GM08714 (cell line): ENCODE results near the gene PAX4.

Experiments used
- H3K4me3 ChIP-seq: fragments of 200-500 bp; sonication (Bioruptor generic); 2 replicates; pipeline ENCODE4 v1.5.1; 2014; ENCODE audit warnings: mild to moderate bottlenecking, low read length, inconsistent platforms
- ZNF274 ChIP-seq: IDR thresholded peaks from 2 replicates; pipeline ENCODE4 v1.6.1; 2012; ENCODE audit warnings: mild to moderate bottlenecking, low read depth, low read length

PAX4 gene, protein sequence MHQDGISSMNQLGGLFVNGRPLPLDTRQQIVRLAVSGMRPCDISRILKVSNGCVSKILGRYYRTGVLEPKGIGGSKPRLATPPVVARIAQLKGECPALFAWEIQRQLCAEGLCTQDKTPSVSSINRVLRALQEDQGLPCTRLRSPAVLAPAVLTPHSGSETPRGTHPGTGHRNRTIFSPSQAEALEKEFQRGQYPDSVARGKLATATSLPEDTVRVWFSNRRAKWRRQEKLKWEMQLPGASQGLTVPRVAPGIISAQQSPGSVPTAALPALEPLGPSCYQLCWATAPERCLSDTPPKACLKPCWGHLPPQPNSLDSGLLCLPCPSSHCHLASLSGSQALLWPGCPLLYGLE

DNA sequence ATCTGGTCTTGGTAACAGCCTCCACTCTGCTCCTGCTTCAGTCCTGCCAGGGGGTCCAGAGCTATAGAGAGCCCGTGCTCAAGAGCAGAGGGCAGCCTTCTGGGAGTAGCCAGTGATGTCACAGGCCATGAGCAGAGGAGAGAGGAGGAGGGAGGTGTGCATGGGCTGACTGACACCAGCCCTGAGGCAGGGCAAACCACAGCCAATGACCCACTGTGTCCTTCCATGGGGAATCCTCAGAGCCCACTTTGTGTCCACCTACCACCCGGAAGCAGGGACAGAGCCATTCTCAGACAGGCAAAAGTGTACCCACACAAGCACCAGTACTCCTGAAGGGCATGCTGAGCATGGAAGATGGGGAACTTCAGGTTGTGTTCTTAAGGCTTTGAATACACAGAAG is at the start of gene PAX4:
PAX4 (minus strand) TSS at position 101 of the 400 bp plus-strand sequence. CDS start 2,214 bp downstream, outside the sequence.
- no peak for TF ChIP-seq ZNF274
- H3K4me3 ChIP-seq = no peak within 1 kb of the TSS

DNA sequence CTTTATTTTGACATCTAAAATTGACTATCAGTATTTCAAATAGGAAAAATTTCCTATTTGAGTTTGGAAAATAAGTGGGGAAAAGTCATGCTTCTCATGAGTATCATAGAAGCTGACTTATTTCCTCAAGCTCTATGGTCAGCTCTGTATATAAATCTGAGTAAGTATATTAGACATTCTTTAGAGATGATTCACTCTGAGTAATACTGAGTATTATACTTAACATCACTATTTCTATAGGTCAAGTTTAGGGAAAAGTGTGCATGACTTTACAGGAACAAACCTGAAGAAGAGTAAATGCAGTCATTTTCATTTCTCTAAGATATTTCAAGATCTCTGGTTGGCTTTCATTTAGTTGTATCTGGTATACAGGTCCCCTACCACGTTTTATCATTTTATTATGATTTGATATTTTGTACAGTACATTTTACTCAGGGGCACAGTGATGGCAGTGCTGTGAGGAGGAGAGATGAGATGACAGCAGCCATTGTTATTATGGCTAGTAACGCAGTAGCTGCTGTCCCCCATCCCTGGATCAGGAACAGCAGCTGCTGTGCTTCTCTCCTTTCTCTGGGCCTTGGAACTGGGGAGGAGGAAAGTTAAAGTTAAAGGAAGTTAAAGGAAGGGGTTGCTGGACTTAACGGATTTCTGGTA is 49.2 kb upstream of the PAX4 start:
- no peak overlapping the region for H3K4me3 ChIP-seq
- no peak for TF ChIP-seq ZNF274

DNA sequence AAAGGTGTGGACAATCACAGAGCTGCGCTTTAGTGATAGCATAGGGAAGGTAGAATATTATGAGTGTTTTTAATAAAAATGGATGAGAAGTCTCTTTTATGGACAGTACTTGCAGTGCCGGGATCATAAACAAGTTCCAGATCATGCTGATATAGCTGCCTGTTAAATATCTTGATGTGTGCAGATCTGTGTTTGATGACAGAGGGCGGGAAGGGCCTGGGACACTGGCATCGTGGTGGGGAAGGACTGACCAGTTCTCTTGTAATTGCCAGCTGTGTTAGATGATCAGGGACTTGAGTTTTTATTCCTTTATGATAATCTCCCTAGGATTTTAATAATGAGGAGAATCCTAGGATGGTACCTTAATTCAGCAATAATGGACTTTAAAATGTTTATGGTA is 48.7 kb upstream of the PAX4 start:
- TF ChIP-seq ZNF274 = no peak
- no peak overlapping the region for H3K4me3 ChIP-seq

DNA sequence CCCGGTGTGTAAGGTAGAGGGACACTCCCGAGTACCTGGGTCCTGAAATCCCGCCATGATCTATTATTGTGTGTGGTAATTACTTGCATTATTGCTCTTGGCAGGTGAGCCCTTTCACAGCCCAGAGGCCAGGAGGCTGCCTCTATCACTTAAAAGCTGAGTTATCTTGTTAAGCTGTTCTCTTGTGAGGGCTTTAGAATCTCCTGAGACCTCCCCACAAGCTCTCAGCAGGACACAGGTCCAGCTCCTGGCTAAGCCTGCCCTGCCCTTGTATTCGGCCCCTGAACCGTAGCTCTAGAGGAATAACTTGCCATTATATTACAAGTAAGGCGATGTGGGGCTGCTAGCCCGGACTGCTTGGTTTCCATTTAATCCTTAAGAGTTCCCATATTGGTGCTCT is 48.0 kb upstream of the PAX4 start:
- TF ChIP-seq ZNF274 = no peak
- no peak overlapping the region for H3K4me3 ChIP-seq

DNA sequence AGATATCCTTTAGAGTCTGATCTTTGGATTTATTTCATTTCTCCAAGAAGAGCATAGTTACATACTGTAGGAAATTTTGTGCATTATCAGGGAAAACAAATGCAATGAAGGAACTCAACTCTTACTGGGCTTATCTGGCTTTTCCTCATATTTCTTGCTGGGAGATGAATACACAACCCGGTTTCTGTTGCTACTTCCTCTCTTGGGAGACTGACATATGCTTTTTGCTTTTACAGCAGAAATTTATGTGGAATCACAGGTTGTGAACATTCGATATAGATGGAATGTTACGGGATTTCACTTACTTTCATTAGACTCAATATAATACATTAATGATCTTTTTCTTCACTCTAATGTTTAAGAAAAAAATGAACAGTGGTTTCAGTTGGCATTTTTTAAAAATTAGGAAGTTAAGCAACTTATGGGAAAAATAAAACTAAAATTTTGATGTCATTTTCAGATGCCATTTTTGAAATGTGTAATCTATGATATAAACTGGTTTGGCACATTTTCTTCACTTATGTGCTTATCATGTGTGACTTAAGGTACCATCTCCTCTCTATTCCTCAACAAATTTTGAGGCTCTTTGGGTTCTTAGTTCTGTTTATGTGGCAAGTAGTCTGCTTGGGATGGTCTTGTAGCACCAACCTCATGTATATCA is 41.2 kb upstream of the PAX4 start:
- H3K4me3 ChIP-seq = no peak overlapping the region
- no peak for TF ChIP-seq ZNF274

DNA sequence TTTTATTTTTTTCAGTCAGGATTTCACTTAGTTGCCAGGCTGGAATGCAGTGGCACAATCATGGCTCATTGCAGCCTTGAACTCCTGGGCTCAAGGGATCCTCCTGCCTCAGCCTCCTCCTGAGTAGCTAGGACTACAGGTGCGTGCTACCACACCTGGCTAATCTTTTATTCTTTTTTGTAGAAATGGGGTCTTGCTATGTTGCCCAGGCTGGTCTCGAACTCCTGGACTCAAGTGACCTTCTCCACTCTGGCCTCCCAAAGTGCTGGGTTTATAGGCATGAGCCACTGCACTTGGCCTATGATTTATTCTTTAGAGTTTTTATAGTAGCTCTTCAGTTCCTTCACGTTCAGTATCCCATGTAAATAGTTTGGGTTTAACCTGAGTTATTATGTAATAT is 39.6 kb upstream of the PAX4 start:
- no peak for TF ChIP-seq ZNF274
- H3K4me3 ChIP-seq = no peak overlapping the region

DNA sequence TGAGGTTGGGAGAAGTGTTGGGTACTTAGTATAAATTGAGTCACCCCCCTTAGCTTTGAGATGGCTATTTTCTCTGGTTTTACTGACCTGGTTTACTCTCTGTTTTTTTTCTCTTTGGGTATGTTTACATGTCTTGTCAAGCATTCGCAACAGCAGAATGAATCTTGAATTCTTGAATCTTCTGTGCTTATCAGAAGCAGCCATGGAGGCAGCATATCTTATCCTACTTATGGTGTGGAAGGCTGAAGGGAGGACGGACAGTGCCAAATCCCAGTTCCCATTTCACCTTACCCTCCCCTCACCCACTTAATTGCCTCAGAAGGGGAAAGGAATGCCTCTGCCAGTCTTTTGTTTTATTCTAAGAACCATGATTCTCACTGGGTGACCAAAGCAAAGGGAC is 37.8 kb upstream of the PAX4 start:
- no peak overlapping the region for H3K4me3 ChIP-seq
- no peak for TF ChIP-seq ZNF274

DNA sequence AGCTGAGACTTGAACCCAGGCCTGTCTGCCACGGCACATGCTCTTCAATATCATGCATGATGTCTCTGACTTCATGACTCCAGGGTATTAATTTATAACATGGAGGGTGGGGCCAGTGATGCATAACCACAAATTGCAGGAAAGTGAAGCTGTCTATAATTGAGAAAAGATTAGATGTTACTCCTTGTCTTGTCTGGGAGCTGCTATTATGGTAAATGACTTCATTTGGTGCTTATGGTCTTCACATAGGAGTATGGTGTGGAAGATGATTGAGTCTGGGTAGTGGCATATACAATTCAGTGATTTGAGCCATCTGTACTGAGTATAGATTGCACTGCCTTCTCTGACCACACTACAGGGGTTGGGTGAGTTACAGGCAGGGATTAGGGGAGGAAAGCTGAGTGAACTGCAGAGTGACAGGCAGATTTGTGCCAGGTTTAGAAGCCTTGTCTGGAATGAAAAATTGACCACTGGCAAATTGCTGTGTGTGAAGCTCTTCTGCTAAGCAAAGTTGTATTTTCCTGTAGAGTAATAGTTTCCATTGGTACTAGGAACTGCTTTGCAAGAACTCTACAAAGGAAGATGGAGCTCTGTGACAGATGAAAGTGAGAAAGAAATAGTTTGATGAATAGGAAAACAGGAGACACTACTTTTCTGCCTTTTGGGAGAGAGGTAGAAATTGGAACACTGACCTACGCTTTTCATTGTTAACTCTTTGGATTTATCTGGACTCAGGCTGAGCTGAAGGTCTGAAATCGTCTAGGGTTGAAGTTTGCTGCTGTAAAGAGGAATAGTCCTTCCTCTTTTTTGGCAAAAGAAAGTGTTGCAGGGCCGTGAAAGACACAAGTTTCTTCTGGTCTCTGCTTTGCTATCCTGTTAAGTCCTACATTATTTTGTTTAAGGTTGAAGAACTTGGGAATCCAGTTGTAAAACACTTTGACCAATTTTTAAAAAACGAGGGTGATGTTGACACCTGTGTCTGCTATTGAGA is 36.8 kb upstream of the PAX4 start:
- peak overlapping the region; percentile 40 for H3K4me3 ChIP-seq
- no peak for TF ChIP-seq ZNF274

DNA sequence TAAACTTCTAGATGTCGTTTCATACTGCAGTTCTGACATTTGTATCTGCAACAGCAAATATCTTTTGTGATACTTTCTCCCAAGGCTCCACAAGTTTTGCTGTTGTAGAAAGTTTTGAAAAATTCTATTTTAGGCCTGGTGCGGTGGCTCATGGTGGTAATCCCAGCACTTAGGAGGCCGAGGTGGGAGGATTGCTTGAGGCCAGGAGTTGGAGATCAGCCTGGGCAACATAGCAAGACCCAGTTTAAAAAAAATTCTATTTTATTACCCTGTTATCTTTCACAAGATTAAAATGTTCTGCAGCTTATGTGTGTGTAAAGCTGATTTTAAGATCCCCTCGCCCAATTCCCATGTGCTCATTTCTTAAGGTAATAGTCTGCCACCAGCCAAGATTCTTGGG is 35.5 kb upstream of the PAX4 start:
- no peak for TF ChIP-seq ZNF274
- H3K4me3 ChIP-seq = peak overlapping the region; percentile 90

DNA sequence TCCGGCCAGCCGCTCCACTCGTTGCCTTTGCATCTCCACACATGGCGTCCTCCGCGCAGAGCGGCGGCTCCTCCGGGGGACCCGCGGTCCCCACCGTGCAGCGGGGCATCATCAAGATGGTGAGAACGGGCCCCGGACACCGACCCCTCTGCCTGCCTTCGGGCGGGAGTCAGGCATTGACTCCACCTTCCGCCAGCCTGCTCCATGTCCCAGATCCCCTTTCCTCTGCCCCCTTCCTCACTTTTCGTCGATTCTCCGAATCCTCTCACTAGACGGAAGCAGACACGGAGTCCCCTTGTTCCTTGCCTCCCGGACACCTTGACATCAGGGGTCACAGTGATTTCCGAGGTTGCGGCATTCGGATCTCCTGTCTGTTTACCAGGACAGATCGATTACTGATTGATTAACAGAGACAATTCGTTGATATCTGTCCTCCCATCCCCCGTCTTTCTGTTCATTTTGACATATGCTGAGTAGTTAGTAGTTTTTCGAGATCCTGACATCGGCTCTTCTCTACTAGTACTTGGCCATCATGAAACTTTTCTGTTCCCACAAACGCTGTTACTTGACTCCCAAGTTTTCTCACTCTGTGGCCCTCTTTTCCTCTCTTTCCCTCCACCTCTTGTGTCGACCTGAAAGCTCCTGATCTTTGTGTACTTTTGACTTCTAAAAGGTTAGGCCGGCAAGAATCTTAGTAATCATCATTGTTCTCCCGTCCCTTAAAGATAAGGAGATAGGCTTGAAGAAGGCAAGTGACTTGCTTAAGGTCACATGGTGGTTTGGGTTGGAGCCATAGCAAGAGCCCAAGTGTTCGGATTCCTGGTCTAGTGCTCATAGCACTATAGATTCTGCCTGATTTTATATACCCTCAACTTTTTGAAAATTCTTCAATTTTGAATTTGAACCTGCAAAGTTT is 34.6 kb upstream of the PAX4 start:
- no peak for TF ChIP-seq ZNF274
- peak overlapping the region; percentile 90 for H3K4me3 ChIP-seq

DNA sequence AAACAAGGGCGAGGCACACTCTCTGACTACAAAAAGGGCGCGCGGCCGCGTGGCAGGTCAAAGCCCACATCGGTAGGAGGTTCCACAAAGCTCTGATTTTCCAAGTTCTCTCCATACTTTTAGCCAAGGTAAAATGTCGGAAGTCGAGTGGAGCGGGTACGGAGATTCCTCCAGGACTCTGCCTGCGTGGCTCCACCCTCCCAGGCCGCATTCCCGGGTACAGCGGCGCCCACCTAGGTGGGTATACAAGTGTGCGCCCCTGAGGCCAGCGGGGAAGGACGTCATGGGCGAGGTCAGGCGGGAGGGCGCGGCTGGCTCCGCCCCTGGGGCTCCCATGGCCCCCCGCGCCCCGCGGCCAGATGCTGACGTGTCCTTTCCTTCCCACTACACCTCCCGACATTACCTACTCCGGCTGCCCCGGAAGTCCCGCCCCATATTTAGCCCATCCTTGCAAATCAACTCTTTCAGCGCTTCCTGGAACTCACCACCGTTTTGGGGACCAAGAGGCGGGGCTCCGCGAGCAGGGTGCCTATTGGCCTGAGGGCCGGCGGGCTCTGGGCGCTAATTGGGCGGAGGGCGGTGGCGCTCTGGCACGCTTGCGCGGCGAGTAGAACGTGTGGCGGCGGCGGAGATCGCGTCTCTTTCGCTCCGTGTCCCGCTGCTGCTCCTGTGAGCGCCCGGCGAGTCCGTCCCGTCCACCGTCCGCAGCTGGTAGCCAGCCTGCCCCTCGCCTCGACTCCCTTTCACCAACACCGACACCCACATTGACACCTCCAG is 33.8 kb upstream of the PAX4 start, which contains the start of gene SND1:
SND1 (plus strand) TSS at position 639 of the 777 bp plus-strand sequence. CDS start 180 bp downstream, outside the sequence.
- TF ChIP-seq ZNF274 = no peak
- H3K4me3 ChIP-seq = peak within 1 kb of the TSS; percentile 90

DNA sequence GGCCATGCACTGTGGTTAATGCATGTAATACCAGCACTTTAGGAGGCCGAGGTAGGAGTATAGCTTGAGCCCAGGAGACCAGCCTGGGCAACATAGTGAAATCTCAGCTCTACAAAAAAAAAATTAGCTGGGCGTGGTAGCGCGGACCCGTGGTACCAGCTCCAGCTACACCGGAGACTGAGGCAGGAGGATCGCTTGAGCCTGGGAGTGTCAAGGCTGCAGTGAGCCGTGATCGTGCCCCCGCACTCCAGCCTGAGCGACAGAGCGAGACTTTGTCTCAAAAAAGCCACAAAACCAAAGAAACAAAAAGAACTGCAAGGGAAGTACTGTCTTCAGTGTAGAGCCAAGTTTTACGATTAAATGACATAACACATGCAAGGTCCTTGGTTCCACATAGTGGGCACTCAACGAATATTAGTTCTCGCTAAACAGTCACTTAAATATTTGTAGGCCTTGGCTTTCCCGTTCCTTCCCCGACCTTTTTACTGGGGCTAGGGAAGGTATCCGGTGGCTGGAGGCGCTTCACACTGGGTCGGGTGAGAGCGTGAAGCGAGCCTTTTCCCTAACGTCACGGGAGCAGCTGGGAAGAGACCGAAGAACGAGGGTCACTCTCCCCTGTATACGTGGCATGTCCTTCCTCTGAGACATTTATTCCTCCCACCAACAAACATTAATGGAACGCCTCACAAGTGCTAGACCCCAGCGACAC is 33.1 kb upstream of the PAX4 start:
- peak overlapping the region; percentile 74 for H3K4me3 ChIP-seq
- TF ChIP-seq ZNF274 = no peak
